Upper lobe of left lung (tissue), 4 donors: ENCODE results near the gene AHI1.

Experiments used
- POLR2A ChIP-seq, 4 donors: fragments of 450-650 bp; IDR thresholded peaks; one replicate each; pipeline ENCODE4 v1.5.1; 2016 to 2017; ENCODE audit warnings: antibody characterized with exemption in 4 of 4, mild to moderate bottlenecking in 2 of 4
- POLR2AphosphoS5 ChIP-seq, 2 donors: sonication (generic); formaldehyde crosslinking; IDR thresholded peaks; one replicate each; pipeline ENCODE4 v1.5.1; 2017; ENCODE audit warnings: antibody characterized with exemption in 2 of 2
- TF ChIP-seq, protein P1 (sequence below), 6 experiments: fragments of 450-650 bp in 4 of 6; fragments of 200-600 bp in 2 of 6; sonication (generic) in 2 of 6; IDR thresholded peaks; one replicate each; pipeline ENCODE4 v1.5.1; 2016 to 2019; ENCODE audit warnings: antibody characterized with exemption in 6 of 6

DNA sequence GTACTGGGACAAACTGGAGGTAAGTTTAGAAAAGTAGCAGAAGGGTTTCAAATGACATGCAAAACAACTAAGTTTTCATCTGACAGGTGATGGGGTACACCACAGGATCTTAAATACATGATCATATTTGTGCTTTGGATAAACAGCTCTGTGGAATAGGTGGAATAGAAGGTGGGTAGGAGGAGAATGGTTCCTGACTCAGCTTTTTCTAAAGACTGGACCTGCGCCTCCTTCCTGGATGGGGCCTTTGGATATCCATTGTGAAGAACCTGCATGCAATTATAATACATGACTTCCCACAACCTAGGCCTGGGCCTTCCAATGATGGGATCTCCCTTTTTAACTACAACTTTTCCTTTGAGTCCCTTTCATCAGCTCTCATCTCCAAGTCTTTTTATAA is 145.9 kb downstream of the AHI1 start:
- TF ChIP-seq, protein P1, sequence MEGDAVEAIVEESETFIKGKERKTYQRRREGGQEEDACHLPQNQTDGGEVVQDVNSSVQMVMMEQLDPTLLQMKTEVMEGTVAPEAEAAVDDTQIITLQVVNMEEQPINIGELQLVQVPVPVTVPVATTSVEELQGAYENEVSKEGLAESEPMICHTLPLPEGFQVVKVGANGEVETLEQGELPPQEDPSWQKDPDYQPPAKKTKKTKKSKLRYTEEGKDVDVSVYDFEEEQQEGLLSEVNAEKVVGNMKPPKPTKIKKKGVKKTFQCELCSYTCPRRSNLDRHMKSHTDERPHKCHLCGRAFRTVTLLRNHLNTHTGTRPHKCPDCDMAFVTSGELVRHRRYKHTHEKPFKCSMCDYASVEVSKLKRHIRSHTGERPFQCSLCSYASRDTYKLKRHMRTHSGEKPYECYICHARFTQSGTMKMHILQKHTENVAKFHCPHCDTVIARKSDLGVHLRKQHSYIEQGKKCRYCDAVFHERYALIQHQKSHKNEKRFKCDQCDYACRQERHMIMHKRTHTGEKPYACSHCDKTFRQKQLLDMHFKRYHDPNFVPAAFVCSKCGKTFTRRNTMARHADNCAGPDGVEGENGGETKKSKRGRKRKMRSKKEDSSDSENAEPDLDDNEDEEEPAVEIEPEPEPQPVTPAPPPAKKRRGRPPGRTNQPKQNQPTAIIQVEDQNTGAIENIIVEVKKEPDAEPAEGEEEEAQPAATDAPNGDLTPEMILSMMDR (IDR thresholded peaks at IDR 0.05), result no peak
- no peak for TF ChIP-seq POLR2AphosphoS5 (IDR thresholded peaks at IDR 0.05)
- no peak for TF ChIP-seq POLR2A (IDR thresholded peaks at IDR 0.05)
